DMS 273 treated with DMSO at 0.1 percent for 48 hours (cell line): ENCODE results near the gene ANKRD31.

Experiments
- DNase-seq: peaks from one replicate; lab custom pipeline; 2025; lab: John Stamatoyannopoulos, UW

The ANKRD31 gene

GRCh38 chr5:75059912-75060545 lies 176.6 kb downstream of the ANKRD31 start:
- no peak for DNase-seq

DNA sequence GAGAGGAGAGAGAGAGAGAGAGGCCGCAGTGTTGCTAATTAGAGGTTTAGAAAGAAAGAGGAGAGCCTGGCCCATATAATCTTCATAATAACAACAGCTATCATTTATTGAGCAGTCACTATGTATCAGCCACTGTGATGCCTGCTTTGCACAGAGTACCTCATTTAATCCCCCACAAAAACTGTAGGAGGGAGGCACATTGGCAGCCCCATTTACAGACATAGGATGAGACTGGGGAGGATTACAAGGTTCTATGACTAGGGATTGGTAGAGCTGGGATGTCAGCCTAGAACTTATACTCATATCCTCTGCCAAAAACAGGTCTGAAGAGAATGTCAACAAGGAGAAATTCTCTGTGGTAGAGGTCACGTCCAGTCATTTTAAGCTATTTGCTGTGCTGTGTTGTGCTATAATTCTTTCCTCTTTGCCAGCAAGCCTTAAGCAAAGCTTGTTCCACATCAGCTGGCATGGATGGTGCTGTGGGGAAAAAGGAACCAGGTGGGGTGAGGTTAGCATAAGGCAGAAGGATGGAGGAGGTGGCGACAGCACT lies 177.6 kb downstream of the ANKRD31 start:
- no peak for DNase-seq

DNA sequence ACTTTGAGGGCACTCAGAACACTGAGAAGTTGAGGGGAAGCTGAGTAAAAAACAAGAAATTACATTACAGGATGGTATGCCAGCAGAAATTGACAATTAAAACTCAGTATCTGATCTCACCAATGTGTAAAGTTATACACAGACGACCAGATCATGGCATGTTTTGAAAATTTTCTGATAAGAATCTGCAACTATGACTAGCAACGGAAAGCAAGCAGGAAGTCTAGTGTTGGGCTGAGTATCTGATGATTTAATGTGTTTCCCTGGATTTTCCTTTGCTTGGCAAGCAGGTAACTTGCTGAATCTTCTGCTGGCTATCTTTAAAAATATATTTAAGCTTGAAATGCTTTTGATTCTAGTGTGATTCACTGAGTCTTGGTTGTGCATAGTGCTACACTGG lies 179.1 kb downstream of the ANKRD31 start:
- DNase-seq, result no peak

- DNase-seq, result no peak
These were observed 180.9 kb downstream of the ANKRD31 start for GRCh38 chr5:75055727-75056144.

DNA sequence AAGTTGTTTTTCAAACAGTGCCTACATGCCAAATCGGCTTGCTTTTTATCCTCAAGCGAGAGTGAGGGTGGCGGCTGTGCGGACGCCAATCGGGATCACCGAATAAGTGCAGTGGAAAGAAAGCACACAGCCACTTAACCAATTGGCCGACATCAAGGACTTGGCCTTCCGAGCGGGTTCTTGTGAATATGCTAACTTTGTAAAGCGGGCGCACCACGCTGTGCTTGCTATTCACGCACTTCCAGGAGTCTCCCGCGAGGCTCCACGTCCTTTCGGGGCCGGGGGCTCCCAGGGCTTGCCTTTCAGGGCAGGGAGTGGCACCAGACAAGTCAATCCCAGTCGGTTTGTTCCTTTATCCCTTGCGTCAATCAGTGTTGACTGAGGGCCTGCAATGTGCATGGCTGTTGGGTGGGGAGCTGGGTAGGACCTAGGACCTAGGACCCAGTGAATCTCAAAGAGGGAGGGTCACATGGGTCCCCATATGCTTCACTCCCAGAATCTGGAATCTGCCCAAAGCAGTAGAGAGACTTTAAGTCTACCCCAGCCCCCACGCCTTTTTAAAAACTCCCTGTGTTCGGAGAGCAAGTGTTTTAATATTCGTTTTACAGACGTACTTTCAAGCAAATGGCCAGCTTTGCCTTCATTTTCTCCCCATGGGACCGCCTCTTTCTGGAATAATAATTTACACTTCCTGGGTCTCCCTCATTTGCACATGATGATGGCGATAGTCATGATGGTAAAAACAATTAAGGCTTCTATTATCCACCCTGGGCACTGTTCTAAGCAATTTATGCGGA lies 182.3 kb downstream of the ANKRD31 start:
- no peak for DNase-seq

GRCh38 chr5:75053304-75054133 lies 183.2 kb downstream of the ANKRD31 start:
- DNase-seq, result peak; percentile 18

DNA sequence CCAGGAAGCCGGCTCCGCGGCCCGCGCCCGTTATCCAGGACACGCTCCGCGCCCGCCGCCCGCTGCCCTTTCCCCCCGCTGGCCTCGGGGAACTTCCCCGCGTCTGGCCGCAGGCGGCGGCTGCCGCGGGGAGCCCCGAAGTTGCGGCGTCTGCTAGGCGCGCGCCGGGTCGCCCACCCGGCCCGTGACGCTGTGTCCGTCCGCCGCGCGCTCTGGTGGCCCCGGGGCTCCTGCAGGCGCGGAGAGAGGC lies 183.7 kb downstream of the ANKRD31 start:
- DNase-seq, result no peak

- DNase-seq, result no peak
These were observed 184.3 kb downstream of the ANKRD31 start, which contains the start of gene GCNT4 for GRCh38 chr5:75052192-75053053. TSS of gene GCNT4 (minus strand) at chr5:75052558. CDS start at chr5:75030037, 22,521 bp downstream.

GRCh38 chr5:75051217-75051751 lies 185.4 kb downstream of the ANKRD31 start:
- DNase-seq, result no peak

GRCh38 chr5:75050415-75050814 lies 186.3 kb downstream of the ANKRD31 start:
- DNase-seq, result peak; percentile 25

GRCh38 chr5:75049456-75050351 lies 187.0 kb downstream of the ANKRD31 start:
- DNase-seq, result peak; percentile 48

- no peak for DNase-seq
These were observed 188.2 kb downstream of the ANKRD31 start for GRCh38 chr5:75048457-75048953.

- DNase-seq, result no peak
These were observed 189.3 kb downstream of the ANKRD31 start for GRCh38 chr5:75047356-75047755.

DNA sequence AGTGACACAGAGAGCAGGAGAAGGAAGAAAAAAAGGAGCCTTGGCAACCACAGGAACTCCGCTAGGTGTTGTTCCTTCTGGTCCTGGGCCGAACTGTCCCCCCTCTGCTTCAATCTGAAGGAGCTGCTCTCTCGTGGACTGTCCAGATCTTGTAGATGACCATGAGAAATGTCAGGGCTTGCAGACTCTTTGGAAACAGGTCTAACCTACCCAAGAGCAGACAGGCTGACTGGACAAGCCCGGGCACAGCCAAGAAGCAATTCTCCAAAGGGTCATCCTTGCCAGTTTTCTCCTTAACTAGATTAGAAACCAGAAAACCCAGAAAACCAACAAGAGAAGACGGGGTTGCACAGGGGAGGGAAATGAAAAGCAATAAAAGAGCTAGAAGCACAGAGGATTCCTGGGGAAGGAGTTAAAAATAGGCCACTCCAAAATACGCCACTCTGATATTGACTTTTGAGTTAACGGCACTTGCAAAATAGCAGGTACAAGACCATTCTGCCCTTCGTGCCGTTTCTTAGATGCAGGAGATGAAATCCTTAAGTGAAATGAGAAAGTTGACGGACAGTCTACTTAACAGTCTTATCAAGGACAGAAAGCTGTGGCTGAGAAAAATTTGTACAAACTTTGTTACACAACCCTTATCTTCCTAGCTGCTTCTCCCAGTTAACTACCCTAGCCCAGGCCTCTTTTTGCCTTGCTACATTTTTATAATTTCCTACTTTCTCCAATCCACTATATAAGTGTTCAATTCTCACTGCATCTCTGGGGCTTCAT lies 190.1 kb downstream of the ANKRD31 start:
- no peak for DNase-seq

- no peak for DNase-seq
These were observed 191.6 kb downstream of the ANKRD31 start for GRCh38 chr5:75045071-75045470.

DNA sequence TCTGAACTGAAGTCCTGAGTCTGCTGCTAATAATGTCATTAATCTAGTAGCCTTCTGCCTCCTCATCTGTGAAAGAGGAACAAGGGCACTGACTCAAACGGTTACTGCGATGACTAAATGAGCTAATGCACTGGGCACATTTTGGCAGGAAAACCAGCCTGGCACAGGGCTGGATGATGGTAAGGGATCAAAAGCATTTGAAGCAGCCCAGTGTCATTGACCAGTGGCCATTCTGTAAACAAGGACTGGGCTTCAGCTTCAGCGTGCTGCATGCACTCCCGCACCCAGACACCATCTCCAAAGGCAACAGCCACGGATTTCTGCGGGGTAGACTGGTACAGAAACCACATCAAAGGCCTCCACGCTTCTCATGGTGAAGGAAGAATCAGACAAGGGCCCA lies 192.3 kb downstream of the ANKRD31 start:
- no peak for DNase-seq

GRCh38 chr5:75043633-75044264 lies 192.9 kb downstream of the ANKRD31 start:
- DNase-seq, result no peak

DNA sequence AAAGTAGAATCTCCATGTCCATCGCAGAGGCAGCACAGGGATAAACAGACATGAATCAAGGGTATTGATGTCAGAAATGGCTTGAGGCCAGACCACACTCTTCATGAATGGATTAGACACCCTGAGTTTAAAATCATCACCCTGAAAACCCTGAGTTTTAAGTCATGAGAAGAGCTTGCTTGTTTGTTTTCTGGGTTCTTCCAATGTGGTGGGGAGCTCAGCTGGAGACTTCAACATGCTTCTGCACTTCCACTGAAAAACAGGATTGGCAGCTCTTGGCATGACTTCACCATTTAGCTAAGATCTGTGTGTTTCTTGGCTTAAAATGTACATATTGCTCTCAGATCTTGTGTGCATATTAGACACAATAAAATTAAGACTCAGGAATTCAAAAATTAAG lies 194.2 kb downstream of the ANKRD31 start:
- no peak for DNase-seq

GRCh38 chr5:75040973-75041372 lies 195.7 kb downstream of the ANKRD31 start:
- DNase-seq, result no peak
